ENCODE measurements around the gene BASP1.
"Not testable (repeated sequence)": the region's sequence is repeated elsewhere in the genome, so short reads cannot be mapped to it uniquely, and the experiment has no call there.

Gene BASP1

GRCh38 chr5:17224858-17225511 lies 7.6 kb downstream of the BASP1 start:
- no peak for DNase-seq

GRCh38 chr5:17225520-17225919 lies 8.1 kb downstream of the BASP1 start:
- no peak for DNase-seq

DNA sequence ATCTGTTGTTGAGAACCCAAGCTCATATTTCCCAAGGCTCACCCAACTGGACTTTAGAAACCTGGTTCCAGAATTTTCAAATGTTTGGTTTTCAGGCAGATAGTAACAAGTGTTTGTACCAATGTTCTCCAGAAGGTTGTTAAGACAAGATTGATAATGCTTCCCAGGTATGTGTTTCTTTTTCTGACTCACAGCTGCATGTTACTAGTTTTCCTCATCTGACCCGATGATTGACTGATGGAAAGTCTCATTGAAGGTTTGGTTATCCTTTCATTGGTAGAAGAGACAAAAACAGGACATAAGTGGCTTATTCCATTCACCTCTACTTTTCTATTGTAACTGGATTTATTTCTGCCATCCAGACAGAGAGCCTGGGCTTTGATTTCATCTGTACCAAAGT lies 10.4 kb downstream of the BASP1 start:
- no peak for DNase-seq

- DNase-seq: no peak
Measured at GRCh38 chr5:17228821-17229291, 11.4 kb downstream of the BASP1 start.

DNA sequence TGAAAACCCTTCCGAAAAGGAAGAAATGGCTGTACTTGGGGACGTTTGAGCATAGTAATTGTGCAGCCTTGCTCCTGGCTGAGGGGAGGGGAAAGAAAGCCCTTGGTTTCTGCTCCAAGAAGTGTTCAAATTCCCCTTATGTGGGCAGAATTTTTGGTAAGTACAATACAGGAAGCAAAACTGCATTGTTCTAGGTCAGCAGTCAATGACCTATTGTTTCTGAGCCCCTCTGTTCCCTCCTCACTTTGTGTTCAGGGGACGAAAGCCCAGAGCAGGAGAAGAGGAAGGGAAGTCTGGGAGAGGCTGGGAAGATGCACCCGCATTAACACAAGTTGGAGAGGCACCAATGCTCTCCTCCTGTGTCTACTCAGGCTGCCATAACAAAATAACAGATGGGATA lies 11.9 kb downstream of the BASP1 start:
- no peak for DNase-seq

- no peak for DNase-seq
Measured at GRCh38 chr5:17230191-17230590, 12.8 kb downstream of the BASP1 start.

DNA sequence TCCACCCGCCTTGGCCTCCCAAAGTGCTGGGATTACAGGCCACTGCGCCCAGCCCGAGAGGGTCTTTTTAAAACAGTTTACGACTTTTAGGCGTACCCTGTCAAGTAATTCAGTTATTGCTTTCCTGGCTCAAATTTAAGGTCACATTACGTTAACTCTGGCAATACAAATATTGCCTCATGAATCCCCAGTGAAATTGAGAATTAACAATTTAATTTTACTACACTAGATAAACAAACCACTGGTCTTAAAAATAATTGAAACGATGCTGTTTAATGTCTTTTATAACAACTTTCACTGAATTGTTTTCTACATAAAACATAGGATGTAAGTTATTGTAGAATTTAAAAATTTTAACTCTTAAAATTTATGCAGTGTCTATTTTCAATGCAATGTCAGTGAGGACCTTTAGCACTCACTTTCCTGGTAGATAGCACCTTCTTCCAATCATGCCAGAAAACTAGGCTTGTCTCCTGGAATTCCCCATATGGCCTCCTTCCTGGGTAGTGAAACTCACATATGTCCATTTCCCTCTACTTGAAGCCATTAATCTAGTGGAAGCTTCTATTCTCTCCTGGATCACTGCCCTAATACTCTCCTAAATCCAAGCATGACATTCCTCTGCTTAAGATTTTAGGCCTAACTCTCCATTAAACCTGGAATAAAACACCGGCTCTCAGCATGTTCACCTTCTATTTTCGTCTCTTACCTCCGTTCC lies 13.5 kb downstream of the BASP1 start:
- no peak for DNase-seq

GRCh38 chr5:17232405-17232804 lies 15.0 kb downstream of the BASP1 start:
- no peak for DNase-seq

DNA sequence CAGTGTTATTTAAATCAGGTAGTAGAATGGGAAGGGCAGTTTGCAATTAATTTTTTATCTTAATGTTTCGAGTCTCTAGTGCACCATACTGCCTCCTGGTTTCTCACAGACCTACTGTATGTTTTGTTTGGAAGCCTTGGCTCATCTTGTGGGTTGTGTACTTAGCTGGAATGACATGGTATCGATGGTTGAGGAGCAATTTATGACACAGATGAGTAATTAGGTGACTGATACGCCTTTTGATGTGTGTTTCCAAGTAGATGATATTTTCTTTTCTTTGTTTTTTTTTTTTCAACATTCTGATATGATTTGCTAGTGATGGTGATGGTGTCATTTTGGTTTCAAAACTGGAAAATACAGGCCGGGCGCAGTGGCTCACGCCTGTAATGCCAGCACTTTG lies 16.1 kb downstream of the BASP1 start:
- DNase-seq: no peak

DNA sequence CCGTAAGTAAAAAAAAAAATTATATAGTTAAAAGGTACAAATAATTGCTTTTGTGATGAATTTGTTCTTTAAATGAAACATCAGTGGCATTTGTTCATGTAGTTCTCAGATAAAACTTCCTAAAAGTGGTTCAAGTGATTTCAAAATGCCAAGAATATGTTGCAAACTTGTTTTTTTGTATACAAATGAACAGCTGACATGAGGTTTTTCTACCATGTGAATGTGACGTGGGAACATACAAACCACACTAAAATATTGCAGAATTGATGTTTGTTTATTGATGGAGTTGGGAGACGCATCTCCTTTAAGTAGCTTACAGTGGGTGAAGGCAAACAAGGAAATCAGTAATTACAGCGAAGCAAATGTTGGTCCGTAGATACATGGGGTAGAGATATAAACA lies 16.9 kb downstream of the BASP1 start:
- no peak for DNase-seq

GRCh38 chr5:17235731-17236330 lies 18.4 kb downstream of the BASP1 start:
- no peak for DNase-seq

GRCh38 chr5:17238521-17239041 lies 21.1 kb downstream of the BASP1 start:
- DNase-seq: no peak

- DNase-seq: no peak
Measured at GRCh38 chr5:17239953-17240352, 22.5 kb downstream of the BASP1 start.

DNA sequence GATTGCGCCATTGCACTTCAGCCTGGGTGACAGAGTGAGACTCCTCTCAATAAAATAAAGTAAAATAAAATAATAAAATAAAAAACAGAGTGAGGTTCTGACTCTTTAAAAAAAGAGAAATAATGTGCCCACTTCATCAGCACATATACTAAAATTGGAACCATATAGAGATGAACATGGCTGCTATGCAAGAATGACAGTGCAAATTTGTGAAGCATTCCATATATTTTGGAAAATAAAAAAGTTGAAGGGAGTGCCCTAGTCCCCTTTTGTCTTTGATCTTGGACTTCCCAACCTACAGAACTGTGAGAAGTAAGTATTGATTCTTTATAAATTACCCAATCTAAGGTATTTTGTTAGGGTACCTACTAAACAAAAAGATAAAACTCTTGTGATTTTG lies 23.1 kb downstream of the BASP1 start:
- DNase-seq: no peak

GRCh38 chr5:17241635-17242034 lies 24.2 kb downstream of the BASP1 start:
- no peak for DNase-seq

DNA sequence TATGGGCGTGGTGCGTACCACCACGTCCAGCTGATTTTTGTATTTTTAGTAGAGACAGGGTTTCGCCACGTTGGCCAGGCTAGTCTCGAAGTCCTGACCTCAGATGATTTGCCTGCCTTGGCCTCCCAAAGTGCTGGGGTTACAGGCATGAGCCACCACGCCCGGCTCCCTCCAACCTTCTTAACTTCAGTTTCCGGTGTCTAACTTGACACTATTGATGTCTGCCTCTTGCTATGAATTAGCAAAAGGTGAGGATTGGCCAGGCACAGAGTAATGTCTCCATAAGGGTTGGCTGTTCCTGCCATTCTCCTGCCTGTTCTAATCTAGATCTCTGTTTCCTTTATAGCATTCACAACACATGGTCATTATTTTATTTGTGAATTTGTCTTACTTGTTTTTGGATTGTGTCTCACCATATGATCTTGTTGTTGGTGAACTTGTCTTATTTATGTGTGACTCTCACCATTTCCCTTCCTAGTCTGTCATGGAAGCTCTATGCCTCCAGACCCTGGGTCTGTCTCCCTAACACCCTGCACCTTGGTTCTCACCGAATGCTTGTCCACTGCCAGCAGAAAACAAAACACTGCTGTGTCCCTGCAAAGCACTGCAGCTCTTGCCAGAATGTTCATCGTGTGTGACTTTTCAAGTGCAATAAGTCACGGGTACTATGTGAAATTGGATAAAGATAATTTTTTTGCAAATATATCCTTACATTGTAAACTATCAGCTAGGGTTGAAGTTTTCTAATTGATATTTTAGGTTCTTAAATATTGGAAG lies 26.0 kb downstream of the BASP1 start:
- DNase-seq: no peak

DNA sequence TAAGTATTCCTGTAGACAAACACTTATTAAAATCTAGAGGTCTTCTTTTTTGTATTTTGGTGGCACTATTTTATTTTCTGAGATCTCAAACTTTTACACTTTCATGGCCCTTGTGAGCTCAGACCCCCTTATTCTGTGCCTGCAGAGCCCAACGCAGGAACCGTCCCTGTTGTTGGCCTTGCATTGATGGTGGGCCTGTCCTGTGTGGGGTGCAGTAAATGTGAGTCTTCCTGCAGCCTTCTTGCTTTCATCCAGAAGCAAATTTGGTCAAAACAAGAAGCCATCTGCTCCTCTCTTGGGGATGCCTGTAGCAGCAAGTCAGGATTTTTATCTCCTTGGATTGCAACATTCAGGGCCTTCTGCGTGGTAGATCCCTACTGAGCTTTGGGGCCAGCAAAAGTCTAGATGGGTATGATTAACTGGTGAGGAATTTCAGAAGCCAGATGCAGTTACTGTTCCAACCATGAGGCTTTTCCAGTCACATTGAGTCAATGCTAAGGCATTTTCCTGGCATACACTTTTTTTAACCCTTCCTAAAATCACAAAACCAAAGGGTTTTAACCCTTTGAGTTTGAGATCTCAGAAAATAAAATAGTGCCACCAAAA lies 31.7 kb downstream of the BASP1 start:
- no peak for DNase-seq

DNA sequence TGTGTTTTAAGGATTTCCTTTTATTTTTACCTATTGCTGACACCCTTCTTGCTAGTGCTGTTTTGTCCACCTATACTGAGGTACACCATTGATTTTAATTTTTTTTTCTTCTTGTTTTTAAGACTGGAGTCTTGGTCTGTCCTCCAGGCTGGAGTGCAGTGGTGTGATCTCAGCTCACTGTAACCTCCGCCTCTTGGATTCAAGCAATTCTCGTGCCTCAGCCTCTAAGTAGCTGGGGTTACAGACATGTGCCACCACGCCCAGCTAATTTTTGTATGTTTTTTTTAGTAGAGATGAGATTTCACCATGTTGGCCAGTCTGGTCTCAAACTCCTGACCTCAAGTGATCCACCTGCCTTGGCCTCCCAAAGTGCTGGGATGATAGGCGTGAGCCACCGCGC lies 32.4 kb downstream of the BASP1 start:
- not testable (repeated sequence) for DNase-seq

- no peak for DNase-seq
Measured at GRCh38 chr5:17252543-17252942, 35.1 kb downstream of the BASP1 start.

GRCh38 chr5:17255471-17256021 lies 38.1 kb downstream of the BASP1 start:
- peak; percentile 87 to 93 for DNase-seq

DNA sequence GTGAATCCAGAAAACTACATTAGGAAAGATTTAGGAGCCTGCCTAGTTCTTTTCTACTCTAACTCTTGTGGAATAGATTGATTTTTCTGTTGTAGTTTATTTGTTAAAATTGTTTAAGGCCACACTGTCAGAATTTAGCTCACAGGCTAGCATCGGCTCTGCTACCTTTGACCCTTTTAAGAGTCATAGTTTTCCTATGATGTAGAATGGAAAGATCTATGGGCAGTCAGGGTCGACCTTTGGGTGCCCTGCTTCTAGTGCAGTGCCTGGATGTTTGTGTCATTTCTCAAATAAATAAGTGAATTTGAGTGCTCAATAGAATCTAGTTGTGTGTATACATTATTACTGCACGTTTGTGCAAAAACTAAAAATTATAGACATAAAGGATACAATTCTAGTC lies 38.7 kb downstream of the BASP1 start:
- DNase-seq: no peak

GRCh38 chr5:17256839-17257238 lies 39.4 kb downstream of the BASP1 start:
- no peak for DNase-seq

All from AML-193 (cell line).